Kidney (tissue), 14 donors: ENCODE results near the gene TCF7L1. TPM values are rescaled to one million over a fixed set of nuclear protein-coding genes. Genes with fewer than 3 reads are reported as not detected.

Experiments
- DNase-seq, 5 donors: peaks; one replicate each; pipeline ENCODE4 v3.0.0-alpha.2; 2013 to 2020
- FAIRE-seq: peaks from 2 replicates; lab custom pipeline; 2012; peaks lifted over from hg19 to GRCh38; lab: Jason Lieb, UNC
- H3K27ac ChIP-seq, 2 donors: one replicate each; pipeline ENCODE4 v1.7.0; 2013; ENCODE audit warnings: low read depth in 2 of 2, low read length in 2 of 2, inconsistent platforms in 1 of 2
- H3K27me3 ChIP-seq: one replicate; pipeline ENCODE4 v1.7.1; 2013; ENCODE audit warnings: low read length, inconsistent platforms; ENCODE audit not compliant: control insufficient read depth, insufficient read depth
- H3K36me3 ChIP-seq, 3 donors: one replicate each; pipeline versions ENCODE4 v1.7.0 to v1.7.1; 2013; ENCODE audit warnings: low read length in 3 of 3, control low read depth in 1 of 3, inconsistent platforms in 1 of 3; ENCODE audit not compliant: insufficient read depth in 3 of 3, control insufficient read depth in 2 of 3
- H3K4me1 ChIP-seq, 3 donors: one replicate each; pipeline versions ENCODE4 v1.7.0 to v1.7.1; 2013; ENCODE audit warnings: low read length in 3 of 3, inconsistent platforms in 1 of 3, low read depth in 1 of 3; ENCODE audit not compliant: control insufficient read depth in 2 of 3, insufficient read depth in 2 of 3
- H3K4me3 ChIP-seq, 3 donors: one replicate each; pipeline versions ENCODE4 v1.7.0 to v1.8.1; 2013; ENCODE audit warnings: low read length in 3 of 3, control low read depth in 1 of 3, inconsistent platforms in 1 of 3
- H3K9ac ChIP-seq, 3 donors: one replicate each; pipeline versions ENCODE4 v1.7.0 to v1.7.1; 2013; ENCODE audit warnings: low read length in 3 of 3, control low read depth in 1 of 3, inconsistent platforms in 1 of 3
- H3K9me3 ChIP-seq, 3 donors: one replicate each; pipeline versions ENCODE4 v1.7.0 to v1.7.1; 2013; ENCODE audit warnings: low read length in 3 of 3, control low read depth in 1 of 3, inconsistent platforms in 1 of 3; ENCODE audit not compliant: control insufficient read depth in 2 of 3, insufficient read depth in 1 of 3
- CTCF ChIP-seq: IDR thresholded peaks from 3 replicates; pipeline ENCODE4 v1.5.1; 2012; ENCODE audit warnings: mild to moderate bottlenecking, moderate library complexity, borderline replicate concordance; ENCODE audit not compliant: insufficient read depth; ENCODE audit errors: extremely low read depth
- intact Hi-C: fragments of 100-400 bp; cut with DNase I; formaldehyde crosslinking; loops from one replicate; pipeline ENCODE4 v1.11.1; 2022
- polyA plus RNA-seq: library from polyadenylated mRNA; stranded (reverse); fragments of 350-450 nt; fragmentation: Illumina TruSeq; extraction: RNeasy Lipid Tissue Mini Kit (QIAGEN cat#74804); gene quantifications from one replicate; pipeline ENCODE4 v1.2.3, GENCODE V29; 2014; ENCODE audit warnings: low read depth, low replicate concordance; ENCODE audit not compliant: insufficient read depth
- total RNA-seq: library from RNA; stranded (reverse); fragmentation: NEBNext Ultra II Directional; extraction: Animal tissue kit (Norgen Biotek cat#: 25700); gene quantifications from one replicate; pipeline ENCODE4 v1.2.1, GENCODE V29; 2021
- donor health status: control.
- donor health status: control.
- donor health status: control.
- donor health status: control.
- donor health status: control.
- donor health status: DM: yes; HTN: yes; CAD: no.
- donor health status: Normal renal cell carcinoma (clear cell type).

TCF7L1 gene
- total and polyA plus RNA-seq, 2 donors from 2014 or later: 10.2 to 12.5 TPM

- Histone ChIP-seq H3K4me3 (no peak overlapping the region), H3K27me3 (no peaks in the 10 kb centered on the region), H3K36me3 (no peaks in the 10 kb centered on the region), H3K9me3 (no peaks in the 10 kb centered on the region), H3K4me1 (peaks cover 0 to 3% (median 2%) of the 10 kb centered on the region in 3 donors), H3K27ac (no peak overlapping the region), H3K9ac (no peak overlapping the region)
- TF ChIP-seq CTCF: no peak
- DNase-seq (no peak), FAIRE-seq (no peak)
- intact Hi-C loops: no loop called here
Observed at GRCh38 chr2:85263591-85263990, 130.4 kb downstream of the TCF7L1 start.

- Histone ChIP-seq H3K9me3 (no peaks in the 10 kb centered on the region), H3K4me3 (no peak overlapping the region), H3K27me3 (no peaks in the 10 kb centered on the region), H3K27ac (no peak overlapping the region), H3K36me3 (no peaks in the 10 kb centered on the region), H3K9ac (no peak overlapping the region), H3K4me1 (no peaks in the 10 kb centered on the region)
- FAIRE-seq (no peak), DNase-seq (peak in 1 of 5 donors; percentile 65)
- intact Hi-C loops: no loop called here
- TF ChIP-seq CTCF: no peak
Observed at GRCh38 chr2:85264471-85264870, 131.3 kb downstream of the TCF7L1 start.

- no peaks in the 10 kb centered on the region for H3K27me3 ChIP-seq
- H3K27ac ChIP-seq: no peak overlapping the region
- H3K36me3 ChIP-seq: no peaks in the 10 kb centered on the region
- no peak for FAIRE-seq
- no peak overlapping the region for H3K4me3 ChIP-seq
- no peaks in the 10 kb centered on the region for H3K9me3 ChIP-seq
- H3K9ac ChIP-seq: no peak overlapping the region
- H3K4me1 ChIP-seq: peaks cover 0 to 8% (median 0%) of the 10 kb centered on the region in 3 donors
- TF ChIP-seq CTCF: no peak
- intact Hi-C loops: no loop called here
- DNase-seq: no peak
Observed at GRCh38 chr2:85265304-85265703, 132.1 kb downstream of the TCF7L1 start.
